CD4-positive, alpha-beta T cell (primary cell): ENCODE measurements around the gene ACBD6. TPM values are rescaled to one million over a fixed set of nuclear protein-coding genes. Genes with fewer than 3 reads are reported as not detected.

ENCODE experiments used
- ATAC-seq: fragments of 200-7000 bp; cut with Tn5 transposase; one replicate; pipeline ENCODE4 v1.10.0; 2022; ENCODE audit warnings: mild to moderate bottlenecking; ENCODE audit not compliant: poor library complexity
- CTCF ChIA-PET: fragments of 350-600 bp; sonication (Branson Sonifier 250); formaldehyde crosslinking; loops from one replicate; lab custom pipeline; 2021; ENCODE audit warnings: antibody characterized with exemption, inconsistent platforms; lab: Charles Lee
- POLR2A ChIA-PET: fragments of 350-600 bp; sonication (Branson Sonifier 250); formaldehyde crosslinking; loops from one replicate; lab custom pipeline; 2021; ENCODE audit warnings: antibody characterized with exemption, inconsistent platforms; lab: Charles Lee
- DNase-seq, 14 experiments: peaks; one replicate each; pipeline ENCODE4 v3.0.0-alpha.2; 2013 to 2020; ENCODE audit warnings: mixed read lengths in 2 of 14
- H3K27ac ChIP-seq, 2 donors: one replicate each; pipeline versions ENCODE4 v1.5.1 to v1.7.0; 2013; ENCODE audit warnings: low read length in 2 of 2, low read depth in 1 of 2, mild to moderate bottlenecking in 1 of 2
- H3K27me3 ChIP-seq, 2 experiments: 1 replicate in 1 of 2; 2 replicates in 1 of 2; pipeline versions ENCODE4 v1.6.1 to v1.7.0; 2013; ENCODE audit warnings: low read length in 2 of 2, control low read depth in 1 of 2, mild to moderate bottlenecking in 1 of 2, moderate library complexity in 1 of 2; ENCODE audit not compliant: insufficient read depth in 2 of 2, control insufficient read depth in 1 of 2
- H3K36me3 ChIP-seq: one replicate; pipeline ENCODE4 v1.6.1; 2013; ENCODE audit warnings: low read length, control low read depth; ENCODE audit not compliant: insufficient read depth
- H3K4me1 ChIP-seq: one replicate; pipeline ENCODE4 v1.6.1; 2013; ENCODE audit warnings: low read length, control low read depth; ENCODE audit not compliant: insufficient read depth
- H3K4me3 ChIP-seq: one replicate; pipeline ENCODE4 v1.5.1; 2013; ENCODE audit warnings: mild to moderate bottlenecking, low read length, moderate library complexity
- H3K9me3 ChIP-seq, 2 experiments: 1 replicate in 1 of 2; 2 replicates in 1 of 2; pipeline versions ENCODE4 v1.6.1 to v1.7.0; 2013; ENCODE audit warnings: low read length in 2 of 2, mild to moderate bottlenecking in 2 of 2, control low read depth in 1 of 2, moderate library complexity in 1 of 2; ENCODE audit not compliant: control insufficient read depth in 1 of 2, insufficient read depth in 1 of 2
- H3K27ac Mint-ChIP-seq: one replicate; pipeline ENCODE4 v1.8.0; 2020; ENCODE audit warnings: mixed read lengths
- H3K27me3 Mint-ChIP-seq: one replicate; pipeline ENCODE4 v1.8.0; 2021; ENCODE audit warnings: mixed read lengths
- H3K36me3 Mint-ChIP-seq: one replicate; pipeline ENCODE4 v1.8.0; 2021; ENCODE audit warnings: low read depth, mixed read lengths
- H3K4me1 Mint-ChIP-seq: one replicate; pipeline ENCODE4 v1.8.0; 2021; ENCODE audit warnings: low read depth, mixed read lengths
- H3K4me3 Mint-ChIP-seq: one replicate; pipeline ENCODE4 v1.8.0; 2020; ENCODE audit warnings: mild to moderate bottlenecking, mixed read lengths
- H3K9me3 Mint-ChIP-seq: one replicate; pipeline ENCODE4 v1.8.0; 2020; ENCODE audit warnings: mixed read lengths
- CTCF ChIP-seq: fragments of 200-600 bp; IDR thresholded peaks from one replicate; pipeline ENCODE4 v1.8.0; 2022; ENCODE audit warnings: antibody characterized with exemption, mild to moderate bottlenecking
- intact Hi-C, 2 experiments: fragments of 100-400 bp; cut with DNase I in 1 of 2; cut with micrococcal nuclease in 1 of 2; formaldehyde crosslinking; loops; one replicate each; pipeline versions ENCODE4 v1.15.1 to v1.9.0; 2023 to 2025; cut with DNase I, micrococcal nuclease
- total RNA-seq, 174 experiments: library from RNA in 2 of 174; stranded (reverse) in 2 of 174; gene quantifications; one replicate each; pipeline ENCODE4 v1.2.3 and lab custom pipeline; 2021 to 2026

ACBD6 gene
- total RNA-seq, 2 experiments from 2014 or later: 28.2 to 28.8 TPM

- Histone ChIP-seq H3K4me3 (no peak overlapping the region), H3K36me3 (peaks cover 2% of the 10 kb centered on the region), H3K4me1 (no peaks in the 10 kb centered on the region), H3K27me3 (no peaks in the 10 kb centered on the region), H3K27ac (no peak overlapping the region), H3K9me3 (no peaks in the 10 kb centered on the region)
- Mint-ChIP-seq H3K4me1 (no peaks in the 10 kb centered on the region), H3K36me3 (peaks cover 79% of the 10 kb centered on the region), H3K9me3 (no peaks in the 10 kb centered on the region), H3K27ac (no peak overlapping the region), H3K27me3 (no peaks in the 10 kb centered on the region), H3K4me3 (no peak overlapping the region)
- ATAC-seq (no peak), DNase-seq (no peak)
- TF ChIP-seq CTCF: no peak
- intact Hi-C loops: no loop called here
- ChIA-PET CTCF (no interaction called here), POLR2A (interaction anchor here (0.6 kb wide), 1 partner anchor 30 kb away, joined by 3 read pairs; no protein-coding TSS in a partner anchor)
These were observed 220.9 kb downstream of the ACBD6 start for GRCh38 chr1:180281490-180281889.

- DNase-seq (no peak), ATAC-seq (no peak)
- TF ChIP-seq CTCF: no peak
- no peaks in the 10 kb centered on the region for H3K4me1 Mint-ChIP-seq
- peaks cover 2% of the 10 kb centered on the region for H3K36me3 ChIP-seq
- no peaks in the 10 kb centered on the region for H3K9me3 Mint-ChIP-seq
- H3K27ac ChIP-seq: no peak overlapping the region
- no peaks in the 10 kb centered on the region for H3K9me3 ChIP-seq
- no peak overlapping the region for H3K27ac Mint-ChIP-seq
- H3K27me3 ChIP-seq: no peaks in the 10 kb centered on the region
- CTCF ChIA-PET: no interaction called here
- H3K27me3 Mint-ChIP-seq: no peaks in the 10 kb centered on the region
- H3K36me3 Mint-ChIP-seq: peaks cover 76% of the 10 kb centered on the region
- no peak overlapping the region for H3K4me3 ChIP-seq
- no peak overlapping the region for H3K4me3 Mint-ChIP-seq
- intact Hi-C loops: no loop called here
- POLR2A ChIA-PET: no interaction called here
- H3K4me1 ChIP-seq: no peaks in the 10 kb centered on the region
These were observed 221.8 kb downstream of the ACBD6 start for GRCh38 chr1:180280617-180281016.

GRCh38 chr1:180279651-180280050 is 222.7 kb downstream of the ACBD6 start:
- no peaks in the 10 kb centered on the region for H3K4me1 Mint-ChIP-seq
- H3K4me3 Mint-ChIP-seq: no peak overlapping the region
- Histone ChIP-seq H3K27ac (no peak overlapping the region), H3K9me3 (no peaks in the 10 kb centered on the region), H3K4me3 (no peak overlapping the region), H3K36me3 (peaks cover 5% of the 10 kb centered on the region), H3K27me3 (no peaks in the 10 kb centered on the region), H3K4me1 (no peaks in the 10 kb centered on the region)
- H3K27ac Mint-ChIP-seq: no peak overlapping the region
- DNase-seq (no peak), ATAC-seq (no peak)
- H3K36me3 Mint-ChIP-seq: peaks cover 76% of the 10 kb centered on the region
- no peak for TF ChIP-seq CTCF
- no peaks in the 10 kb centered on the region for H3K27me3 Mint-ChIP-seq
- CTCF ChIA-PET: no interaction called here
- POLR2A ChIA-PET: no interaction called here
- intact Hi-C loops: no loop called here
- no peaks in the 10 kb centered on the region for H3K9me3 Mint-ChIP-seq
